ENCODE measurements around the gene VRK1. TPM values are rescaled to one million over a fixed set of nuclear protein-coding genes. Genes with fewer than 3 reads are reported as not detected.

Gene VRK1
- total RNA-seq, 1 experiment from 2014 or later, result 39.1 TPM

DNA sequence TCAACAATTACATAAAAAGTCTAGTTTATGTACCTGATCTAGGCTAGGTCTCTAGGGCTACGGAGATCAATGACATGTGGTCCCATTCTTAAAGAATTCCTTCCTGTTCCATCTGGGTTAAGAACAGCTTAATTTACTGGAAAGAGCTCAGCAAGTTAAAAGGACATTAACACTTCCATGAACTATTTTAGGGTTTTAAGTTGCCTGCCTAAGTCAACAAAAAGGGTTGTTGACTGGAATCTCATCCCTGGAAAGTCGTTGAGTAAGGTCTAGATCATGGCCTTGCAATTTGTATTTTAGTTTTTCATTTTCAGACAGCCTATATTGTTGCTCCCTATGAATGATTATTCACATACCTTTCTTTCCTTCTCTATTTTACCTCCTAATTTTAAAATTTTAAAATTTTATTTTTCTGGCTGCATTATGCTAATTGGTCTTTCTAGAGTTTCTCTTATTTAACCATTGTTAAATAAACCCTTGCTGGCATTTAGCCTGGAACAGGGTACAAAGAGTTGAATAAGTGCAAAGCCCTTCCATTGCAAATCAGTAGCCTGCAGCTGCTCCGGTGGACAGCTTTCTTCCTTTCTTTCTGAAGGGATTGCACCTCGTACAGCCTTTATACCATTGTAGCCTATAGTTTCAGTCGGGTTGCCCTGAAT, 66.3 kb downstream of the VRK1 start:
- H3K79me2 ChIP-seq (ENCODE audit: low read length), result no peaks in the 10 kb centered on the region
- ChIA-PET POLR2A (ENCODE audit: unreplicated experiment) (no interaction called here), CTCF (interaction anchor here (1.0 kb wide), 1 partner anchor 10 kb away, joined by 4 read pairs; no protein-coding TSS in a partner anchor)
- no peak overlapping the region for H3K9ac ChIP-seq (ENCODE audit: low read length)
- intact Hi-C loops (cut with micrococcal nuclease), result no loop called here
- H3K27ac ChIP-seq (ENCODE audit: low read length), result no peak overlapping the region
- BruUV-seq (replicated peaks), result no TSS peak
- no peak overlapping the region for H3K4me3 ChIP-seq (ENCODE audit: low read length)
- H3K36me3 ChIP-seq (ENCODE audit: low read depth, low read length), result peaks cover 23% of the 10 kb centered on the region
- no peaks in the 10 kb centered on the region for H3K27me3 ChIP-seq (ENCODE audit: low read length)
- no peak overlapping the region for H3K4me2 ChIP-seq (ENCODE audit: low read length)
- DNase-seq (no peak), ATAC-seq (no peak)
- TF ChIP-seq EZH2phosphoT487 (IDR thresholded peaks at IDR 0.05; ENCODE audit: borderline replicate concordance, low read length), result no peak
- TF ChIP-seq, protein P1, sequence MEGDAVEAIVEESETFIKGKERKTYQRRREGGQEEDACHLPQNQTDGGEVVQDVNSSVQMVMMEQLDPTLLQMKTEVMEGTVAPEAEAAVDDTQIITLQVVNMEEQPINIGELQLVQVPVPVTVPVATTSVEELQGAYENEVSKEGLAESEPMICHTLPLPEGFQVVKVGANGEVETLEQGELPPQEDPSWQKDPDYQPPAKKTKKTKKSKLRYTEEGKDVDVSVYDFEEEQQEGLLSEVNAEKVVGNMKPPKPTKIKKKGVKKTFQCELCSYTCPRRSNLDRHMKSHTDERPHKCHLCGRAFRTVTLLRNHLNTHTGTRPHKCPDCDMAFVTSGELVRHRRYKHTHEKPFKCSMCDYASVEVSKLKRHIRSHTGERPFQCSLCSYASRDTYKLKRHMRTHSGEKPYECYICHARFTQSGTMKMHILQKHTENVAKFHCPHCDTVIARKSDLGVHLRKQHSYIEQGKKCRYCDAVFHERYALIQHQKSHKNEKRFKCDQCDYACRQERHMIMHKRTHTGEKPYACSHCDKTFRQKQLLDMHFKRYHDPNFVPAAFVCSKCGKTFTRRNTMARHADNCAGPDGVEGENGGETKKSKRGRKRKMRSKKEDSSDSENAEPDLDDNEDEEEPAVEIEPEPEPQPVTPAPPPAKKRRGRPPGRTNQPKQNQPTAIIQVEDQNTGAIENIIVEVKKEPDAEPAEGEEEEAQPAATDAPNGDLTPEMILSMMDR (conservative IDR thresholded peaks at IDR 0.05; ENCODE audit: low read depth, low read length), result no peak
- no peak for TF ChIP-seq EZH2 (IDR thresholded peaks at IDR 0.05; ENCODE audit: low read length, unreplicated experiment)
- no peaks in the 10 kb centered on the region for H3K9me3 ChIP-seq (ENCODE audit: low read length)
- peaks cover 15% of the 10 kb centered on the region for H3K4me1 ChIP-seq (ENCODE audit: insufficient read depth, low read length)
- no peaks in the 10 kb centered on the region for H3F3A ChIP-seq (ENCODE audit: low read length, unreplicated experiment)
- H3K9me2 ChIP-seq (replicated peaks; ENCODE audit: low read length), result no peaks in the 10 kb centered on the region
- no peak overlapping the region for H2AFZ ChIP-seq (ENCODE audit: low read length)
- H4K20me1 ChIP-seq (ENCODE audit: low read length), result 0 out of 2 replicates have a peak, but pooled peaks cover 5% of the 10 kb centered on the region

DNA sequence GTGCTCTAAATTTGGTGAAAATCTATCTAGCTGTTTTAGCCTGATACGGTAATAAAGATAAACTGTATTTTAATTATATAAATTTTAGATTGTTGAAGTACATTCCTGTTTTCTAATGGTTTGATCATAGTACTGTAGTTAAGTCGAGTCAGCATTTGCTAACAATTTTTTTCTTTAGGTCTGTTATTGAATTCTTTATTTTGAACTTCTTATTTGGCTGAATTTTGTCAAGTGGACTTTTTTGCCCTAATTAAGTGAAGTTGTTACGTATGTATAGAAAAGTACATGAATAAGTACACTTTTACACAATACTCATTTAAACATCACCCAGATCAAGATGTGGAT, 66.8 kb downstream of the VRK1 start:
- peaks cover 10% of the 10 kb centered on the region for H3K4me1 ChIP-seq (ENCODE audit: insufficient read depth, low read length)
- BruUV-seq (replicated peaks), result no TSS peak
- ChIA-PET CTCF (no interaction called here), POLR2A (ENCODE audit: unreplicated experiment) (no interaction called here)
- ATAC-seq (no peak), DNase-seq (no peak)
- intact Hi-C loops (cut with micrococcal nuclease), result no loop called here
- no peak overlapping the region for H3K27ac ChIP-seq (ENCODE audit: low read length)
- no peaks in the 10 kb centered on the region for H3F3A ChIP-seq (ENCODE audit: low read length, unreplicated experiment)
- H4K20me1 ChIP-seq (ENCODE audit: low read length), result 0 out of 2 replicates have a peak, but pooled peaks cover 5% of the 10 kb centered on the region
- no peaks in the 10 kb centered on the region for H3K9me3 ChIP-seq (ENCODE audit: low read length)
- H3K4me2 ChIP-seq (ENCODE audit: low read length), result no peak overlapping the region
- no peaks in the 10 kb centered on the region for H3K79me2 ChIP-seq (ENCODE audit: low read length)
- no peak overlapping the region for H3K4me3 ChIP-seq (ENCODE audit: low read length)
- H3K27me3 ChIP-seq (ENCODE audit: low read length), result no peaks in the 10 kb centered on the region
- TF ChIP-seq EZH2 (IDR thresholded peaks at IDR 0.05; ENCODE audit: low read length, unreplicated experiment), result no peak
- TF ChIP-seq, protein P1 (conservative IDR thresholded peaks at IDR 0.05; ENCODE audit: low read depth, low read length), result no peak
- no peak for TF ChIP-seq EZH2phosphoT487 (IDR thresholded peaks at IDR 0.05; ENCODE audit: borderline replicate concordance, low read length)
- H3K36me3 ChIP-seq (ENCODE audit: low read depth, low read length), result peaks cover 23% of the 10 kb centered on the region
- no peak overlapping the region for H2AFZ ChIP-seq (ENCODE audit: low read length)
- H3K9ac ChIP-seq (ENCODE audit: low read length), result no peak overlapping the region
- no peaks in the 10 kb centered on the region for H3K9me2 ChIP-seq (replicated peaks; ENCODE audit: low read length)

DNA sequence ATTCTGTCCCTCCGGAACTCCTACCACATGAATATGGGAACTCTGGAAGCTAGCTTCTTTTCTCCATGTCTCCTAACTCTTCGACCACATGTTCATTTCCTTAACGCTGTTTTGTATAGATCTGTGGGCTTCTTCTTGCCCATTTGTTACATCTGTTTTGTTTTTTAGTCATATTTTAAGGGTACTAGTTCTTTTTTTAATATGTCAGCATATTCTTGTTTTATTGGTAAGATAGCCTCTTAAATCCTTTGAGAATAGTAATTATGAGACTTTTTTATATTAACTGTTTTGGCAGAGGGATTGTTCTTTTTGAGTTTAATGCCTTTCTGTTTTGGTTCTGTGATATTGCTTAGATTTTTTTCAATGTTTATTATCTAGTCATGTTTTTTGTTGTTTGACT, 70.5 kb downstream of the VRK1 start:
- no peaks in the 10 kb centered on the region for H3K4me1 ChIP-seq (ENCODE audit: insufficient read depth, low read length)
- H4K20me1 ChIP-seq (ENCODE audit: low read length), result no peaks in the 10 kb centered on the region
- no peaks in the 10 kb centered on the region for H3K79me2 ChIP-seq (ENCODE audit: low read length)
- H3K4me3 ChIP-seq (ENCODE audit: low read length), result no peak overlapping the region
- DNase-seq (no peak), ATAC-seq (no peak)
- H3K27ac ChIP-seq (ENCODE audit: low read length), result no peak overlapping the region
- no peak overlapping the region for H3K9ac ChIP-seq (ENCODE audit: low read length)
- no peaks in the 10 kb centered on the region for H3K9me2 ChIP-seq (replicated peaks; ENCODE audit: low read length)
- no peaks in the 10 kb centered on the region for H3K9me3 ChIP-seq (ENCODE audit: low read length)
- BruUV-seq (replicated peaks), result no TSS peak
- H3K4me2 ChIP-seq (ENCODE audit: low read length), result no peak overlapping the region
- CTCF ChIA-PET, result no interaction called here
- TF ChIP-seq, protein P1 (conservative IDR thresholded peaks at IDR 0.05; ENCODE audit: low read depth, low read length), result no peak
- TF ChIP-seq EZH2 (IDR thresholded peaks at IDR 0.05; ENCODE audit: low read length, unreplicated experiment), result no peak
- TF ChIP-seq EZH2phosphoT487 (IDR thresholded peaks at IDR 0.05; ENCODE audit: borderline replicate concordance, low read length), result no peak
- POLR2A ChIA-PET (ENCODE audit: unreplicated experiment), result interaction anchor here (0.6 kb wide), 1 partner anchor 56 kb away, joined by 3 read pairs; no protein-coding TSS in a partner anchor
- no peak overlapping the region for H2AFZ ChIP-seq (ENCODE audit: low read length)
- no peaks in the 10 kb centered on the region for H3F3A ChIP-seq (ENCODE audit: low read length, unreplicated experiment)
- peaks cover 15% of the 10 kb centered on the region for H3K36me3 ChIP-seq (ENCODE audit: low read depth, low read length)
- H3K27me3 ChIP-seq (ENCODE audit: low read length), result no peaks in the 10 kb centered on the region
- intact Hi-C loops (cut with micrococcal nuclease), result no loop called here

All from PC-3 (cell line).